HUES64 (cell line): Measurements from ENCODE around the gene RTRAF.

Experiments used
- H3K27ac ChIP-seq: 2 replicates; pipeline ENCODE4 v1.7.0; 2013; ENCODE audit warnings: low read depth, low read length, inconsistent platforms
- H3K27me3 ChIP-seq: 2 replicates; pipeline ENCODE4 v1.6.1; 2013; ENCODE audit warnings: mild to moderate bottlenecking, low read length; ENCODE audit not compliant: insufficient read depth
- H3K36me3 ChIP-seq: 2 replicates; pipeline ENCODE4 v1.6.1; 2013; ENCODE audit warnings: mild to moderate bottlenecking, low read length; ENCODE audit not compliant: insufficient read depth
- H3K4me1 ChIP-seq: 2 replicates; pipeline ENCODE4 v1.6.1; 2013; ENCODE audit warnings: mild to moderate bottlenecking, low read length, moderate library complexity; ENCODE audit not compliant: insufficient read depth
- H3K4me3 ChIP-seq: 2 replicates; pipeline ENCODE4 v1.5.1; 2013; ENCODE audit warnings: mild to moderate bottlenecking, low read length, moderate library complexity
- H3K9ac ChIP-seq: 2 replicates; pipeline ENCODE4 v1.6.1; 2013; ENCODE audit warnings: mild to moderate bottlenecking, low read depth, low read length
- H3K9me3 ChIP-seq: 2 replicates; pipeline ENCODE4 v1.6.1; 2013; ENCODE audit warnings: low read depth, low read length; ENCODE audit not compliant: insufficient read depth
- WGBS: fragments of 150-250, 120-280 bp; methylation state at CpG from one replicate; pipeline ENCODE4 v1.1.7; 2013; ENCODE audit warnings: missing lambda C conversion rate; 5-methylcytosine and 5-hydroxymethylcytosine counted together

The RTRAF gene

DNA sequence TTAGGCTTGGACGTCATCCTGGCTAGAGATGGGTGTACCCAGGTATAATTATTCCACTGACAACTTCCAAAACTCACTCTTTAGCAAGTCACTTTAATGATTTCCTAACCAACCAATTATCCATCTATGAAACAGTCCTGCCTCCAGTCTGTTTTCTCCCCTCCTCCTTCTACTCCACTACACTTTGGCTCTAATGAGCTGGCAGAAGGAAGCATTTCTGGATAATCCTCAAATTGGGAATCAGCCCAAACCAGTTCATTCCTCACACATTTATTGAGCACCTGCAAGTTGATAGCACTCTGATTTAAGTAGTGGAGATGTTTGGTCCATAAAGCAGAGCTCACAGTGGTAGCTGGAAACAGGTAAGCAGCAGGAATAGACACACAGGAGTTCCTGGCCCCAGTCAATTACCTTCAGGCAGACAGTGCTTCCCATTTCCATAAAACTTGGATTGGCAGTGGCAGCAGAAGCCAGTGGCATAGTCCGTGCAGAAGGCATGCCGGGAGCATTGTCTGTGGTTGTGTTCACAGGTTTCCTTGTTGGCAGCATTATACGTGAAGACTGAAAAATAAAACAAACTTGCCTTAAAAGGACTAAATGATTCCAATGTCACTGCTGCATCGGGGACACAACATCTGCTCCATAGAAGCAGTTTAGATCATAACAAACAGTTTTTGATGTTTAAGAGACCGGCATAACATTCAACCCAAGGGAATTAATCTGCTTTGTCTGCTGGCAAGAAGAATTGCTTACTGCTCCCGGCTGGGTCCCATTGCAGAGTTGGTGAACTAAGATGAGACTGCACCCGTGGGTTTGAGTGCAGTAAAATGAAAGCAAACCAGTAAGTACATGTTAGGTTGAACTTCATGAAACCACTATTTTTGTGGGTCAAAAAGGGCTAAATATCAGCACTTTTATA is 53.3 kb downstream of the RTRAF start:
- 78% methylated on average over 8 of the region's 8 CpGs for WGBS
- no peaks in the 10 kb centered on the region for H3K9me3 ChIP-seq
- H3K27me3 ChIP-seq, result no peaks in the 10 kb centered on the region
- no peaks in the 10 kb centered on the region for H3K4me1 ChIP-seq
- H3K36me3 ChIP-seq, result 0 out of 2 replicates have a peak, but pooled peaks cover 4% of the 10 kb centered on the region
- H3K4me3 ChIP-seq, result no peak overlapping the region
- H3K9ac ChIP-seq, result no peak overlapping the region
- H3K27ac ChIP-seq, result no peak overlapping the region

DNA sequence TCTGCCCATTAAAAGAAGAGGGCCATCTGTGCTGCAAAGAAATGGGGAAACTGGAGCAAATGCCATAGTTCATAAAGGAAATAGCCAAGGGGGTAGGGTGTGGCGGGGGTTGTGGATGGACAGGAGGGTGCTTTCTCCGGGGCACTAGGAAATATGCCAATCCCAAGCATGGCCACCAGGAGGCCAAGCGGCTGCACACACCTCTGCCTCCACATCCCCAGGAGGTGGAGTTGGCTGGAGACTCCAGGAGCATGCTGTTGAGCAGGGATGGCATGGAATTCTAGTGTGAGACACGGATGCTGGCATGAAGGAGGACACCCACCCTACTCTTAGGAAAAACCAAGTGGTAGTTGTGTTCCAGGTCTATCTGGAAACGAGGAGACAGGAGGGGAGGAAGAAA is 54.3 kb downstream of the RTRAF start:
- 0 out of 2 replicates have a peak, but pooled peaks cover 4% of the 10 kb centered on the region for H3K36me3 ChIP-seq
- H3K27ac ChIP-seq, result no peak overlapping the region
- H3K9ac ChIP-seq, result no peak overlapping the region
- H3K9me3 ChIP-seq, result no peaks in the 10 kb centered on the region
- no peaks in the 10 kb centered on the region for H3K27me3 ChIP-seq
- WGBS, result 53% methylated on average over 3 of the region's 5 CpGs
- H3K4me3 ChIP-seq, result no peak overlapping the region
- peaks cover 4% of the 10 kb centered on the region; the same call in 1 of the 2 replicates for H3K4me1 ChIP-seq

DNA sequence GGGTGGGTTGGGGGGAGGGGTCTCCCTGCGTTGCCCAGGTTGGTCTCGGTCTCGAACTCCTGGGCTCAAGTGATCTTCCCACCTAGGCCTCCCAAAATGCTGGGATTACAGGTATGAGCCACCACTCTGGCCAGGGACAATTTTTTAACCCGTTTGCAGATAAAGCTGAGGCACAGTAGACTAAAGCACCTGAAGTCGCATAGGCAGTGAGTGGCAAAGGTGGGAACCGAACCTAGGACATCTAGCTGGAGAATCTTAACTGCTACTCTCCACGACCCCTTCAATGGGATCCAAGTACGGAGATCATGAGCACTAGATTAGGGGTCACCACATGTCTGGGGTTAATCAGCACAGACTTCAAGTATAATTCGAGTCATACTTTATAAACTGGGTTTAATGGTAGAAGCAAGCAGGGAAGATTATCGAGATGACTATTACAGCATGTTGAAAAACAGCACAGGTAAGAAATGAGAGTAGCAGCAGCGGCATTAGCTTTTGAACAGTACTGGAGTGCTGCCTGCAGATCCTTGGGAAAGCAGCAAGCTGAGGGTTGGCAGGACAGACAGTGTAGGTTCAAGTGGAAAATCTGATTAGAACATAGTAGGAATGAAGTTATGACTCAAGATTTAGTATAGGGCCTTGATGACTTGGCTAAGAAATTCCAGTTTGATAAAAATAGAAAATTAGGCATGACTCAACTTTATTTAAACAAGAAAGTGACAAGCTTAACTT is 55.6 kb downstream of the RTRAF start:
- H3K9me3 ChIP-seq, result no peaks in the 10 kb centered on the region
- H3K27me3 ChIP-seq, result no peaks in the 10 kb centered on the region
- no peak overlapping the region for H3K4me3 ChIP-seq
- 84% methylated on average over 11 of the region's 11 CpGs for WGBS
- no peak overlapping the region for H3K9ac ChIP-seq
- H3K36me3 ChIP-seq, result 0 out of 2 replicates have a peak, but pooled peaks cover 4% of the 10 kb centered on the region
- no peak overlapping the region for H3K27ac ChIP-seq
- H3K4me1 ChIP-seq, result peaks cover 9% of the 10 kb centered on the region; the same call in 1 of the 2 replicates

DNA sequence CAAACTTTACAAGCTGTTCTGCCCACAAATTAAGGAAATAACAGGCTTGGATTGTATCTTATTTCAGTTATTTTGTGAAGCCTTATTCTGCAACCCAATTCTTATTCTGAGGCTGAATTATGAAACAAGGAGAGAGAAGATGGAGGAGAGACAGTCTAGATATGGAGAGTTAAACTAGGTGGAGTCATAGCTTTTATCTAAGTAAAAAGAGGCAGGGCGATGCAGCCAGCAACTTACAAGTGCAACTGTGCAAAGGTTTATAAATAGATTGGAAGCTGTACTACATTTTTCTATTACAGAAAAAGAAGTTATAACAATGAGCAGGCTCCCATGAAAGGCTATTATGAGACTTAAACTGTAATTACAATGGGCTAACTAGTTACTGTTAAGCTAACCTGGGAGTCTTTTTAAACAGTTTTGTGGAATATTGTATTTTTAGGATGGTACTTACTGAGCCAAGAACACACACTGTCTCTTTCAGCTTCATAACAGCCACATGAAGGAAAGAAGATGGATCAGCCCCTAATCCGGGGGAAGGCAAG is 57.1 kb downstream of the RTRAF start:
- H3K27ac ChIP-seq, result no peak overlapping the region
- no peaks in the 10 kb centered on the region for H3K9me3 ChIP-seq
- no peaks in the 10 kb centered on the region for H3K27me3 ChIP-seq
- no peak overlapping the region for H3K4me3 ChIP-seq
- WGBS, result 50% methylated on average over 2 of the region's 2 CpGs
- peaks cover 9% of the 10 kb centered on the region; the same call in 1 of the 2 replicates for H3K4me1 ChIP-seq
- H3K9ac ChIP-seq, result no peak overlapping the region
- no peaks in the 10 kb centered on the region for H3K36me3 ChIP-seq

- H3K4me3 ChIP-seq, result no peak overlapping the region
- H3K9ac ChIP-seq, result no peak overlapping the region
- H3K4me1 ChIP-seq, result peaks cover 9% of the 10 kb centered on the region; the same call in 1 of the 2 replicates
- no peak overlapping the region for H3K27ac ChIP-seq
- no peaks in the 10 kb centered on the region for H3K9me3 ChIP-seq
- no peaks in the 10 kb centered on the region for H3K36me3 ChIP-seq
- H3K27me3 ChIP-seq, result no peaks in the 10 kb centered on the region
- WGBS, result 90% methylated on average over 10 of the region's 10 CpGs
Observed at GRCh38 chr14:52048116-52048515, 58.8 kb downstream of the RTRAF start.

DNA sequence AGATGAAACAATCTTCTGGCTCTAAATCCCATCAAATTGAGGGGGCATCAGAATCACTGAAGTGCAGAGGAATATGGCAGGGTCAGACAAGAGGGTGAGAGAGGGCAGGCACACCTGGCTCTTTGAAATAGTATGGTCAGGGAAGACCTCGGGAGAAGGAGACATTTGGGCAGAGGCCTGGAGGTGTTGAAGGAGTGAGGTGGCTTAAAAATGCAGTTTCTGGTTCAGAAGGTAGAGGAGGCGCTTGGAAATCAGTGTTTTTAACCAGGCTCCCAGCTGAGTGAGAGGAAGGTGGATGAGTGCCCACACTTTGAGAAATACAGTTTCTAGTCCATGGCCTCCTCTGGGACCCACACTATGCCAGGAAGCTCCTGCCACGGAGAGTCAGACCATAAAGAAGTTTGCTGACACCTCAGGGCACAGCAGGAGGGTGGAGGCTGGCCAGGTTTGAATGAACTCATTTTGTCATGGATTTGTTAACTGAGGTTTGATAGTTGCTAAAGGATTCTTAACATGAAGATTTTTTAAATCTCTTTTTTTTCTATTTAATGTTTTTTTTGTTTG is 59.4 kb downstream of the RTRAF start:
- H3K27ac ChIP-seq, result no peak overlapping the region
- H3K9ac ChIP-seq, result no peak overlapping the region
- H3K36me3 ChIP-seq, result no peaks in the 10 kb centered on the region
- H3K27me3 ChIP-seq, result no peaks in the 10 kb centered on the region
- peaks cover 9% of the 10 kb centered on the region; the same call in 1 of the 2 replicates for H3K4me1 ChIP-seq
- no peaks in the 10 kb centered on the region for H3K9me3 ChIP-seq
- no peak overlapping the region for H3K4me3 ChIP-seq
- WGBS, result 68% methylated on average over 3 of the region's 3 CpGs

GRCh38 chr14:52049271-52049670 is 59.9 kb downstream of the RTRAF start:
- WGBS, result 92% methylated on average over 5 of the region's 5 CpGs
- no peak overlapping the region for H3K9ac ChIP-seq
- no peaks in the 10 kb centered on the region for H3K27me3 ChIP-seq
- H3K27ac ChIP-seq, result no peak overlapping the region
- no peaks in the 10 kb centered on the region for H3K9me3 ChIP-seq
- H3K4me3 ChIP-seq, result no peak overlapping the region
- H3K36me3 ChIP-seq, result no peaks in the 10 kb centered on the region
- H3K4me1 ChIP-seq, result peaks cover 9% of the 10 kb centered on the region; the same call in 1 of the 2 replicates

DNA sequence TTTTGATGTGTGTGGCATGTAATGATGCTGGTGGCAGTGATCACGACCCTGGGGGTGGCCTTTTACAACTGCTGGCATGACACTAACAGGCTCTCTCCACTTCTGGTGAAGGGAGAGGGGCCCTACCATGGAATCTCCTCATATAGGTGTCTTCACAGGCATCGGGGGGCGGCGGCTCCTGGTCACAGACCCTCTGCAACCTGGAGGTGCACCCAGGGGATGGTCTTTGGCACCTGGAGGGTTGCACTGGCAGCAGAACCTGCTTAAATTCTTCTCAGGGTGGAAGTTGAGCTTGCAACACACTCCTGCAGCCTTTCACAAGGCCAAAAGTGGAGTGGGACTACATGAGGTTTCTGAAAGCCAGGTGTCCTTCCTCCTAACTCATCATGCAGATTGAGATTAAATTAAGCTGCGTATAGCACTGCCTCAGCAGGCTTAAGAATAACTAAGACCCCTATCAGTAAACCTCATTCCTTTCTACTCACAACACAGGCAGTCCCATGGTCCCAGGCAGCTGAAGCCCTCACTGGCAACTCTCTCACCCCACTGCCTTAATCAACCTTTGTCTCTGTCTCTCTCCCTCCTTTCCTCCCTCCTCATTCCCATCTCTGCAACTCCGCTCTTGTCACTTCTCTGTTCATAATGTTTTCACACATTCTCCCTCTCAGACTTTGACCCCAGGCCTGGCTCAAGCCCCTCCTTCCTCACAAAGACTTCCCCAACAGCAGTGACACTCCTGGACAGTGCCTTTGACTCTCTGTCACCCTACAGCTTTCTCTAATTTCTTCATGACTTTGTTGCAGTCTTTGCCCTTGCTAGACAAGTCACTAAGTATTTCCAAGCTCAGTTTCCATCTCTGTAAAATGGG is 60.6 kb downstream of the RTRAF start:
- Histone ChIP-seq H3K27ac (no peak overlapping the region), H3K9me3 (no peaks in the 10 kb centered on the region), H3K4me1 (peaks cover 9% of the 10 kb centered on the region; the same call in 1 of the 2 replicates), H3K9ac (no peak overlapping the region), H3K27me3 (no peaks in the 10 kb centered on the region), H3K36me3 (no peaks in the 10 kb centered on the region), H3K4me3 (no peak overlapping the region)
- WGBS, result 74% methylated on average over 6 of the region's 6 CpGs

DNA sequence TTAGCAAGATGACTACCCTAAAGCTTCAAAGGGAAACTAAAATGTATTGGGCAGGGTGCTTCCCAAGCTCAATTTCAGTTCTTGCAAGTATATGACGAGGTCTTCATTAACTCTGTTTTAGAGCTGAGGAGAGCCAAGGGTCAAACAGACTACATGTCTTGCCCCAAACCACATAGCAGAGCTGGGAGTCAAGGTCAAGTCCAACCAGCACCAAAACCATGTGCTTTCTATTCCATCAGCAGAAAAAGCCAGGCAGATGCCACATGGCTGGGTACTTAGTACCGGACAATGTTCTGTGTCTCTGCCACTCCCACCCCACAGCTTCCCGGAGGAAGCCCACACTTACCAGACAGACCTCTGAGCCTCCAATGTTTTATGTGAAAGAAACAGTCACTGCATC is 61.9 kb downstream of the RTRAF start:
- Histone ChIP-seq H3K9ac (no peak overlapping the region), H3K27ac (no peak overlapping the region), H3K27me3 (no peaks in the 10 kb centered on the region), H3K9me3 (no peaks in the 10 kb centered on the region), H3K4me3 (no peak overlapping the region), H3K36me3 (no peaks in the 10 kb centered on the region), H3K4me1 (peaks cover 9% of the 10 kb centered on the region; the same call in 1 of the 2 replicates)
- 97% methylated on average over 3 of the region's 3 CpGs for WGBS

- Histone ChIP-seq H3K27ac (no peak overlapping the region), H3K4me3 (no peak overlapping the region), H3K4me1 (peaks cover 9% of the 10 kb centered on the region; the same call in 1 of the 2 replicates), H3K9me3 (no peaks in the 10 kb centered on the region), H3K27me3 (no peaks in the 10 kb centered on the region), H3K9ac (no peak overlapping the region), H3K36me3 (no peaks in the 10 kb centered on the region)
- WGBS, result 48% methylated on average over 2 of the region's 2 CpGs
Observed at GRCh38 chr14:52051871-52052270, 62.5 kb downstream of the RTRAF start.
